ENCODE measurements around the gene AP2S1. TPM values are rescaled to one million over a fixed set of nuclear protein-coding genes. Genes with fewer than 3 reads are reported as not detected.

The AP2S1 gene
- total RNA-seq (10 to 100 TPM; 72.5 to 87.4 (median 85.9) TPM), polyA plus RNA-seq (100 to 1,000 TPM in 1 of 3 donors, 10 to 100 TPM in 2; 63.0 to 121 (median 97.2) TPM)
- long read RNA-seq, donor 1, transcript AP2S1-201 (5 exons, 935 nt) = major isoform, 39 of 44 reads
- long read RNA-seq, donor 1, transcript AP2S1-204 (4 exons, 707 nt) = minor isoform, 5 of 44 reads
- long read RNA-seq, donor 1, partial matches to known transcripts = 0 of 44 reads
- long read RNA-seq, donor 1, other reads (novel, unspliced or antisense) = 0 of 44 reads
- long read RNA-seq, donor 2, transcript AP2S1-201 (5 exons, 935 nt) = major isoform, 40 of 46 reads
- long read RNA-seq, donor 2, partial matches to known transcripts = 0 of 46 reads
- long read RNA-seq, donor 2, other reads (novel, unspliced or antisense) = 2 of 46 reads

GRCh38 chr19:46850228-46851203 lies at the start of gene AP2S1:
AP2S1 (minus strand) TSS chr19:46850846; CDS start chr19:46850766, 80 bp downstream.
- WGBS, 3 donors = 0 to 1% (median 1%) methylated on average over 48 to 53 of the region's 53 CpGs
- Histone ChIP-seq H3K9me3 (no peaks in the 10 kb centered on the region), H3K27ac (peak within 1 kb of the TSS; percentile 79), H3K4me3 (peak within 1 kb of the TSS; percentile 75), H3K4me1 (peaks cover 17% of the 10 kb centered on the region), H3K36me3 (ENCODE audit: insufficient read depth in 1 of 2, low read depth in 1 of 2) (peaks cover 0 to 4% of the 10 kb centered on the region in 2 donors), H3K27me3 (ENCODE audit: insufficient read depth in 3 of 3, low read length in 2 of 3) (no peaks in the 10 kb centered on the region)
- TF ChIP-seq CTCF (IDR thresholded peaks at IDR 0.05) = no peak
- ATAC-seq (peak; percentile 95 to 98 (median 96)), DNase-seq (peak; percentile 95 to 97)
- intact Hi-C loops (cut with DNase I) = no loop called here

- H3K4me3 ChIP-seq = no peak overlapping the region
- 97 to 98% (median 97%) methylated on average over 5 of the region's 5 CpGs for WGBS, 3 donors
- DNase-seq (no peak), ATAC-seq (no peak)
- no peaks in the 10 kb centered on the region for H3K36me3 ChIP-seq (ENCODE audit: insufficient read depth in 1 of 2, low read depth in 1 of 2)
- TF ChIP-seq CTCF (IDR thresholded peaks at IDR 0.05) = no peak
- no peaks in the 10 kb centered on the region for H3K27me3 ChIP-seq (ENCODE audit: insufficient read depth in 3 of 3, low read length in 2 of 3)
- peaks cover 54% of the 10 kb centered on the region for H3K4me1 ChIP-seq
- intact Hi-C loops (cut with DNase I) = loop anchor here (5.0 kb wide), 2 partner anchors 33 to 38 kb away; partner anchors contain the start of gene ARHGAP35 (in 1 of the 2)
- H3K9me3 ChIP-seq = no peaks in the 10 kb centered on the region
- no peak overlapping the region for H3K27ac ChIP-seq
Measured at GRCh38 chr19:46900341-46900740, 49.7 kb upstream of the AP2S1 start.

- TF ChIP-seq CTCF (IDR thresholded peaks at IDR 0.05) = no peak
Measured at GRCh38 chr19:46898731-46899130, 48.1 kb upstream of the AP2S1 start.

GRCh38 chr19:46896076-46896794 lies 45.6 kb upstream of the AP2S1 start:
- H3K36me3 ChIP-seq (ENCODE audit: insufficient read depth in 1 of 2, low read depth in 1 of 2) = no peaks in the 10 kb centered on the region
- 62 to 75% (median 65%) methylated on average over 10 of the region's 10 CpGs for WGBS, 3 donors
- ATAC-seq = no peak
- no peaks in the 10 kb centered on the region for H3K9me3 ChIP-seq
- no peak for TF ChIP-seq CTCF (IDR thresholded peaks at IDR 0.05)
- H3K27me3 ChIP-seq (ENCODE audit: insufficient read depth in 3 of 3, low read length in 2 of 3) = no peaks in the 10 kb centered on the region
- no peak for DNase-seq
- intact Hi-C loops (cut with DNase I) = no loop called here
- H3K4me1 ChIP-seq = peaks cover 35% of the 10 kb centered on the region
- H3K27ac ChIP-seq = no peak overlapping the region
- no peak overlapping the region for H3K4me3 ChIP-seq

More at GRCh38 chr19:46898731-46899130, 48.1 kb upstream of the AP2S1 start:
- peak overlapping the region; percentile 11 for H3K4me3 ChIP-seq
- no peaks in the 10 kb centered on the region for H3K27me3 ChIP-seq (ENCODE audit: insufficient read depth in 3 of 3, low read length in 2 of 3)
- ATAC-seq = peak in 3 of 4 donors; percentile 43 to 59 (median 54)
- WGBS, 3 donors = 34 to 58% (median 47%) methylated on average over 5 of the region's 5 CpGs
- intact Hi-C loops (cut with DNase I) = no loop called here
- H3K9me3 ChIP-seq = no peaks in the 10 kb centered on the region
- no peak for DNase-seq
- no peak overlapping the region for H3K27ac ChIP-seq
- peaks cover 44% of the 10 kb centered on the region for H3K4me1 ChIP-seq
- H3K36me3 ChIP-seq (ENCODE audit: insufficient read depth in 1 of 2, low read depth in 1 of 2) = no peaks in the 10 kb centered on the region

Measured in psoas muscle (tissue), 8 donors.